Measurements from ENCODE around the gene CD93. TPM values are rescaled to one million over a fixed set of nuclear protein-coding genes. Genes with fewer than 3 reads are reported as not detected.

Gene CD93
- total RNA-seq, 1 experiment from 2014 or later: not detected

GRCh38 chr20:23122796-23123655 lies 36.9 kb upstream of the CD93 start:
- no peak for DNase-seq
- no peak overlapping the region for H3K9ac ChIP-seq (ENCODE audit: low read length)
- H3K27me3 ChIP-seq (ENCODE audit: low read length): 0 out of 2 replicates have a peak, but pooled peaks cover 3% of the 10 kb centered on the region
- no peaks in the 10 kb centered on the region for H3K9me3 ChIP-seq (ENCODE audit: low read length)
- H3K4me3 ChIP-seq (ENCODE audit: low read length): no peak overlapping the region
- no peaks in the 10 kb centered on the region for H4K20me1 ChIP-seq (ENCODE audit: low read length)
- no peaks in the 10 kb centered on the region for H3K4me1 ChIP-seq (ENCODE audit: insufficient read depth, low read length)
- no peak overlapping the region for H3K27ac ChIP-seq (ENCODE audit: low read length)
- no peak for ATAC-seq
- no peak for TF ChIP-seq EZH2phosphoT487 (IDR thresholded peaks at IDR 0.05; ENCODE audit: borderline replicate concordance, low read length)
- TF ChIP-seq EZH2 (IDR thresholded peaks at IDR 0.05; ENCODE audit: low read length, unreplicated experiment): no peak
- TF ChIP-seq CTCF (conservative IDR thresholded peaks at IDR 0.05; ENCODE audit: low read depth, low read length): no peak
- no peaks in the 10 kb centered on the region for H3K36me3 ChIP-seq (ENCODE audit: low read depth, low read length)
- intact Hi-C loops (cut with micrococcal nuclease): no loop called here
- BruUV-seq (replicated peaks): no TSS peak
- H3F3A ChIP-seq (ENCODE audit: low read length, unreplicated experiment): no peaks in the 10 kb centered on the region
- H3K9me2 ChIP-seq (replicated peaks; ENCODE audit: low read length): no peaks in the 10 kb centered on the region
- no peak overlapping the region for H2AFZ ChIP-seq (ENCODE audit: low read length)
- H3K79me2 ChIP-seq (ENCODE audit: low read length): no peaks in the 10 kb centered on the region
- POLR2A ChIA-PET (ENCODE audit: unreplicated experiment): no interaction called here
- H3K4me2 ChIP-seq (ENCODE audit: low read length): no peak overlapping the region
- CTCF ChIA-PET: no interaction called here

GRCh38 chr20:23122321-23122720 lies 36.2 kb upstream of the CD93 start:
- Histone ChIP-seq H3K9me2 (replicated peaks; ENCODE audit: low read length) (no peaks in the 10 kb centered on the region), H3K4me3 (ENCODE audit: low read length) (no peak overlapping the region), H3K27me3 (ENCODE audit: low read length) (0 out of 2 replicates have a peak, but pooled peaks cover 3% of the 10 kb centered on the region), H2AFZ (ENCODE audit: low read length) (no peak overlapping the region), H3K79me2 (ENCODE audit: low read length) (no peaks in the 10 kb centered on the region), H3K36me3 (ENCODE audit: low read depth, low read length) (no peaks in the 10 kb centered on the region), H3K9ac (ENCODE audit: low read length) (no peak overlapping the region), H3F3A (ENCODE audit: low read length, unreplicated experiment) (no peaks in the 10 kb centered on the region), H3K9me3 (ENCODE audit: low read length) (no peaks in the 10 kb centered on the region), H4K20me1 (ENCODE audit: low read length) (no peaks in the 10 kb centered on the region), H3K4me2 (ENCODE audit: low read length) (no peak overlapping the region), H3K4me1 (ENCODE audit: insufficient read depth, low read length) (no peaks in the 10 kb centered on the region), H3K27ac (ENCODE audit: low read length) (no peak overlapping the region)
- ATAC-seq: no peak
- intact Hi-C loops (cut with micrococcal nuclease): no loop called here
- CTCF ChIA-PET: no interaction called here
- TF ChIP-seq CTCF (conservative IDR thresholded peaks at IDR 0.05; ENCODE audit: low read depth, low read length) (no peak), EZH2 (IDR thresholded peaks at IDR 0.05; ENCODE audit: low read length, unreplicated experiment) (no peak), EZH2phosphoT487 (IDR thresholded peaks at IDR 0.05; ENCODE audit: borderline replicate concordance, low read length) (no peak)
- BruUV-seq (replicated peaks): no TSS peak
- POLR2A ChIA-PET (ENCODE audit: unreplicated experiment): no interaction called here
- no peak for DNase-seq

- Histone ChIP-seq H3K4me2 (ENCODE audit: low read length) (no peak overlapping the region), H3K9me2 (replicated peaks; ENCODE audit: low read length) (no peaks in the 10 kb centered on the region), H3F3A (ENCODE audit: low read length, unreplicated experiment) (no peaks in the 10 kb centered on the region), H3K9me3 (ENCODE audit: low read length) (no peaks in the 10 kb centered on the region), H3K4me1 (ENCODE audit: insufficient read depth, low read length) (no peaks in the 10 kb centered on the region; the same call in 1 of the 2 replicates), H3K27me3 (ENCODE audit: low read length) (0 out of 2 replicates have a peak, but pooled peaks cover 3% of the 10 kb centered on the region), H3K79me2 (ENCODE audit: low read length) (no peaks in the 10 kb centered on the region), H4K20me1 (ENCODE audit: low read length) (no peaks in the 10 kb centered on the region), H2AFZ (ENCODE audit: low read length) (no peak overlapping the region), H3K27ac (ENCODE audit: low read length) (no peak overlapping the region), H3K9ac (ENCODE audit: low read length) (no peak overlapping the region), H3K36me3 (ENCODE audit: low read depth, low read length) (no peaks in the 10 kb centered on the region), H3K4me3 (ENCODE audit: low read length) (no peak overlapping the region)
- intact Hi-C loops (cut with micrococcal nuclease): no loop called here
- DNase-seq (no peak), ATAC-seq (no peak)
- TF ChIP-seq EZH2 (IDR thresholded peaks at IDR 0.05; ENCODE audit: low read length, unreplicated experiment) (no peak), CTCF (conservative IDR thresholded peaks at IDR 0.05; ENCODE audit: low read depth, low read length) (no peak), EZH2phosphoT487 (IDR thresholded peaks at IDR 0.05; ENCODE audit: borderline replicate concordance, low read length) (no peak)
- ChIA-PET CTCF (no interaction called here), POLR2A (ENCODE audit: unreplicated experiment) (no interaction called here)
- BruUV-seq (replicated peaks): no TSS peak
Measured at GRCh38 chr20:23121751-23122320, 35.7 kb upstream of the CD93 start.
